ENCODE data around the gene METTL16. TPM values are rescaled to one million over a fixed set of nuclear protein-coding genes. Genes with fewer than 3 reads are reported as not detected.

The METTL16 gene
- total and polyA plus RNA-seq, 2 experiments from 2014 or later: 14.7 to 19.3 TPM

DNA sequence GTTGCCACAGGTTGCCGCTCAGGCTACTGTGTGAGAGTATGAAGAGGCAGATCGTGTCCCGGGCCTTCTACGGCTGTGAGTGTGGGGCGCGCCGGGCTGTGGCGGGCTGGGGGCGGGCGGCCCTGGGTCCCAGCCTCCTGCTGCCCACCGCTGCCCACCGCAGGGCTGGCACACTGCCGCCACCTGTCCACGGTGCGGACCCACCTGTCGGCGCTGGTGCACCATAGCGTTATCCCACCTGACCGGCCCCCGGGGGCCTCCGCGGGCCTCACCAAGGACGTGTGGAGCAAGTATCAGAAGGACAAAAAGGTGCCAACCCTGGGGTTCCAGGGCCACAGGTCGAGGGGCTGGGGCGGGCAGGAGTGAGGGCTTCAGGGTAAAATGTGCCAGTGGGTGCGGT, 139.5 kb downstream of the METTL16 start:
- WGBS (ENCODE audit: low lambda C conversion rate, missing lambda C conversion rate): 98% methylated on average over 18 of the region's 26 CpGs
- Histone ChIP-seq H3K4me3 (no peak overlapping the region), H3K4me1 (ENCODE audit: insufficient read depth) (no peaks in the 10 kb centered on the region), H3K9me3 (ENCODE audit: low read depth) (no peaks in the 10 kb centered on the region), H3K36me3 (replicated peaks; ENCODE audit: insufficient read depth, low read depth) (no peaks in the 10 kb centered on the region), H4K20me1 (ENCODE audit: insufficient read depth, poor library complexity, severe bottlenecking) (no peaks in the 10 kb centered on the region), H3K9me2 (replicated peaks; ENCODE audit: insufficient read depth) (no peaks in the 10 kb centered on the region), H3K4me2 (no peak overlapping the region), H3K27me3 (no peaks in the 10 kb centered on the region), H2AFZ (no peak overlapping the region), H3K27ac (no peak overlapping the region), H3K79me2 (no peaks in the 10 kb centered on the region)
- no peak for DNase-seq (ENCODE audit: low spot score)
- no peak for TF ChIP-seq EZH2 (IDR thresholded peaks at IDR 0.05; ENCODE audit: borderline replicate concordance)
- no peak for TF ChIP-seq EZH2phosphoT487 (IDR thresholded peaks at IDR 0.05; ENCODE audit: low read depth, severe bottlenecking, unreplicated experiment)
- TF ChIP-seq, protein P1, sequence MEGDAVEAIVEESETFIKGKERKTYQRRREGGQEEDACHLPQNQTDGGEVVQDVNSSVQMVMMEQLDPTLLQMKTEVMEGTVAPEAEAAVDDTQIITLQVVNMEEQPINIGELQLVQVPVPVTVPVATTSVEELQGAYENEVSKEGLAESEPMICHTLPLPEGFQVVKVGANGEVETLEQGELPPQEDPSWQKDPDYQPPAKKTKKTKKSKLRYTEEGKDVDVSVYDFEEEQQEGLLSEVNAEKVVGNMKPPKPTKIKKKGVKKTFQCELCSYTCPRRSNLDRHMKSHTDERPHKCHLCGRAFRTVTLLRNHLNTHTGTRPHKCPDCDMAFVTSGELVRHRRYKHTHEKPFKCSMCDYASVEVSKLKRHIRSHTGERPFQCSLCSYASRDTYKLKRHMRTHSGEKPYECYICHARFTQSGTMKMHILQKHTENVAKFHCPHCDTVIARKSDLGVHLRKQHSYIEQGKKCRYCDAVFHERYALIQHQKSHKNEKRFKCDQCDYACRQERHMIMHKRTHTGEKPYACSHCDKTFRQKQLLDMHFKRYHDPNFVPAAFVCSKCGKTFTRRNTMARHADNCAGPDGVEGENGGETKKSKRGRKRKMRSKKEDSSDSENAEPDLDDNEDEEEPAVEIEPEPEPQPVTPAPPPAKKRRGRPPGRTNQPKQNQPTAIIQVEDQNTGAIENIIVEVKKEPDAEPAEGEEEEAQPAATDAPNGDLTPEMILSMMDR (IDR thresholded peaks at IDR 0.05; ENCODE audit: poor library complexity): no peak

DNA sequence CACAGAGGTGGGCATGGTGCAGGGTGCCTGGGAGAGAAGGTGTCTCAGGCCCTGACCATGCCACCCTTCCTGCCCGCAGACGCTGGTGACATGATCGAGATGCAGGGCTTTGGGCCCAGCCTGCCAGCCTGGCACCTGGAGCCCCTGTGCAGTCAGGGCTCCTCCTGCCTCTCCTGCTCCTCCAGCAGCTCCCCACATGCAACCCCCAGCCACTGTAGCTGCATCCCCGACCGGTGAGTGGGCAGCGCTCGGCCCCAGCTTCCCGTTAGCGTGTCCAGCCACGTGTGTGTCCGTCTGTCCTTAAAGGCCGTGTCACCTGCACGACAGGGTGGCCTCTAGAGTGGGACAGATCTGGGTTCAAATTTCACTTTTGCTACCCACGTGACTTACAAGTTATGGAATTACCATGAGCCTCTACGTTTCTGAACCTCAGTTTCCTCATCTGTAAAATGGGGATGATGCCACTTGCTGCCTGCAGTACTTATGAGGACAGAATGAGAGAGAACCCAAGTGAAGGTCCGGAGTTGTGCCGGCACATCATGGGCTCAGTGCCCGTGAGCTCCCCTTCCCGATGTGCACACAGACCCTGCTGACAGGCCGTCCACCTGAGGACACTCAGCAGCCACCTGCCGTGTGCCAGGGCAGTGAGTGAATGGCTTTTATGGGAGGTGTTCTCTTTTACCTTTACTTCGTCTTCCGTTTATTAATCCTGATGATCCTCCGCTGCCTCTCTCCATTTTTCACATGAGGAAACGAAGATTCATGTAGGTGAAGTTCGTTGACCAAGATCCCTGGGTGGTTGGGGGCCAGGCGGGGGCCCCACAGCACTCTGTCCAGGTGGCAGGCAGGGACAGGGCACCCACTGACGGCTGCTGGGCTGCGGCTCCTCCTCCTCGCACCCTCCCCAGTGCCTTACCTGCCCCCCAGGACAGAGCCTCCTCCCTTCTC, 140.2 kb downstream of the METTL16 start:
- H3K4me3 ChIP-seq: no peak overlapping the region
- no peaks in the 10 kb centered on the region for H3K27me3 ChIP-seq
- TF ChIP-seq, protein P1 (IDR thresholded peaks at IDR 0.05; ENCODE audit: poor library complexity): no peak
- TF ChIP-seq EZH2 (IDR thresholded peaks at IDR 0.05; ENCODE audit: borderline replicate concordance) (no peak), EZH2phosphoT487 (IDR thresholded peaks at IDR 0.05; ENCODE audit: low read depth, severe bottlenecking, unreplicated experiment) (no peak)
- H2AFZ ChIP-seq: no peak overlapping the region
- H3K27ac ChIP-seq: no peak overlapping the region
- no peaks in the 10 kb centered on the region for H3K9me2 ChIP-seq (replicated peaks; ENCODE audit: insufficient read depth)
- H3K36me3 ChIP-seq (replicated peaks; ENCODE audit: insufficient read depth, low read depth): no peaks in the 10 kb centered on the region
- H3K4me2 ChIP-seq: no peak overlapping the region
- 95% methylated on average over 30 of the region's 30 CpGs for WGBS (ENCODE audit: low lambda C conversion rate, missing lambda C conversion rate)
- no peak for DNase-seq (ENCODE audit: low spot score)
- H4K20me1 ChIP-seq (ENCODE audit: insufficient read depth, poor library complexity, severe bottlenecking): no peaks in the 10 kb centered on the region
- no peaks in the 10 kb centered on the region for H3K79me2 ChIP-seq
- H3K4me1 ChIP-seq (ENCODE audit: insufficient read depth): no peaks in the 10 kb centered on the region
- H3K9me3 ChIP-seq (ENCODE audit: low read depth): no peaks in the 10 kb centered on the region

DNA sequence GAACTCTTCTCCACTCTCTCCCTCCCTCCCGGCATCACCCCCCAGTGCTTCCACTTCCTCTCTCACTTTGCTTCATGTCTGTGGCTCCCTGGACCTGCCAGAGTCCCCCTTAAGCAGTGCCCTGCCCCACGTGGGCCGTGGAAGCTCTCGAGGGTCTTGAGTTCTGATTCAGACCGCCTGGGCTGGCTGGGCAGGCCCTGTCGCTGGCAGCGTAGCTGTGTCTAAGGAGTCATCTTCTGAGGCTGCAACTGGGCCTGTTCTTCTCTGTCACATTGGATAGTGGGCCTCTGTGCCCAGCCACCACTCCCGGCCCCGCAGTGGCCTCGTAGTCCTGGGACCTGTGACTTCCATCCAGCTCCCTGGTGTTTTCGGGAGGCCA, 141.5 kb downstream of the METTL16 start:
- Histone ChIP-seq H3K4me3 (no peak overlapping the region), H3K36me3 (replicated peaks; ENCODE audit: insufficient read depth, low read depth) (no peaks in the 10 kb centered on the region), H3K27me3 (no peaks in the 10 kb centered on the region), H2AFZ (no peak overlapping the region), H4K20me1 (ENCODE audit: insufficient read depth, poor library complexity, severe bottlenecking) (no peaks in the 10 kb centered on the region), H3K9me3 (ENCODE audit: low read depth) (no peaks in the 10 kb centered on the region), H3K9me2 (replicated peaks; ENCODE audit: insufficient read depth) (no peaks in the 10 kb centered on the region), H3K27ac (no peak overlapping the region), H3K79me2 (no peaks in the 10 kb centered on the region), H3K4me2 (no peak overlapping the region), H3K4me1 (ENCODE audit: insufficient read depth) (no peaks in the 10 kb centered on the region)
- TF ChIP-seq, protein P1 (IDR thresholded peaks at IDR 0.05; ENCODE audit: poor library complexity): no peak
- no peak for TF ChIP-seq EZH2 (IDR thresholded peaks at IDR 0.05; ENCODE audit: borderline replicate concordance)
- TF ChIP-seq EZH2phosphoT487 (IDR thresholded peaks at IDR 0.05; ENCODE audit: low read depth, severe bottlenecking, unreplicated experiment): no peak
- DNase-seq (ENCODE audit: low spot score): no peak
- 92% methylated on average over 11 of the region's 11 CpGs for WGBS (ENCODE audit: low lambda C conversion rate, missing lambda C conversion rate)
